ENCODE results near the gene UBE2L3. TPM values are rescaled to one million over a fixed set of nuclear protein-coding genes. Genes with fewer than 3 reads are reported as not detected.

Gene UBE2L3
- total and polyA plus RNA-seq, 2 experiments from 2014 or later: 56.3 to 118 TPM

DNA sequence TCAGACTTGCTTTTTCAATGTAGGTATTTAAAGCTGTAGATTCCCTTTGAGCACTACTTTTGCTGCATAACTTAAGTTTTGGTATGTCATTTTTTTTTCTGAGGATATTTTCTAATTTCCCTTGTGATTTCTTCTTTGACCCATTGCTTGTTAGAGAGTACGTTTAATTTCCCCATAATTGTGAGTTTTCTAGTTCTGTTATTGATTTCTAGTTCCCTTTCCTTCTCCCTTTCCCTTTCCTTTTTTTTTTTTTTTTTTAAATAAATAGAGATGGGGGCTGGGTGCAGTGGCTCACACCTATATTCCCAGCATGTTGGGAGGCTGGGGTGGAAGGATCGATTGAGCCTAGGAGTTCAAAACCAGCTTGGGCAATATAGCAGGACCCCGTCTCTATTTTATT lies 30.8 kb downstream of the UBE2L3 start:
- peaks cover 18% of the 10 kb centered on the region for H3K36me3 ChIP-seq
- no peaks in the 10 kb centered on the region for H3K9me3 ChIP-seq (ENCODE audit: low read depth)
- H3K4me1 ChIP-seq (ENCODE audit: low read depth): no peaks in the 10 kb centered on the region

DNA sequence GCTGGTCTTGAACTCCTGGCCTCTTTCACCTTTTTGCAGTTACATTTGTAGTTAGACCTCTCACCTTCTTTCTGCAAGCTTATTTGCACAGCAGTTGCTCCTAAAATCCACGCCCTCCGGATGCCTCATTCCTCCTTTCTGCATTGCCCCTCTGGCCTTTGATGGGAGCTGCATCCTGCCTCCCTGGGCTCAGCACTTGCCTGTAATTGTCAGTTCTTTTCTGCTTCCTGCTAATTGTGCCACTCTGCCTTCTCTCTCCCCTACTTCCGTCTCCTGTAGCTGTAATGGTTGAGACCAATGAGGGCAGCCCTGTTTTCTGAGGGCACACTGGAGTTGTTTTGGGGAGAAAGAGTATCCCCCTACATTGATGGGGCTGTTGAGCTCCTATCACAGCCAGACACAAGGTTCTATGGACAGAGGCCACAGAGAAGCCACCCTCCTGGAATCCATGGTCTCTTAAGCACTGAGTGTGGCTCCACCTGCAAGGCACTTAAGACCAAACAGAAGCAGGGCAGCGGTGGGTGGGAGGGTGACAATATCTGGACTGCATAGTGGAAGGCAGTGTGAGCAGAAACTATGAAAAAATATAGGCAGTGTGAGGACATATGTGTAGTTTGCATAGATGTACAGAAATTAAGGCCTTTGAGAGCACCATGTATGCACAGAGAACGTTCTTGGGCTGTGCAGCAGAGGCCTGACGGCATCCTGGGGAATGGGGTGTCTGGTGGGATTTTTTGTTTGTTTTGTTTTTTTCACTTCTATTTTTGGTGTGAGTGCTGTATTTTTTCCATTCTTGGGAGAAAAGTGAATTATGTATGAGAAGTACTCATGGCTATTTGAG lies 31.8 kb downstream of the UBE2L3 start:
- peak overlapping the region; percentile 48 for H3K27ac ChIP-seq

More for the DNA sequence above, 30.8 kb downstream of the UBE2L3 start:
- no peak overlapping the region for H3K4me3 ChIP-seq
- no peaks in the 10 kb centered on the region for H3K27me3 ChIP-seq
- DNase-seq (ENCODE audit: low read depth in 1 of 2, low spot score in 1 of 2): no peak
- TF ChIP-seq, protein P1, sequence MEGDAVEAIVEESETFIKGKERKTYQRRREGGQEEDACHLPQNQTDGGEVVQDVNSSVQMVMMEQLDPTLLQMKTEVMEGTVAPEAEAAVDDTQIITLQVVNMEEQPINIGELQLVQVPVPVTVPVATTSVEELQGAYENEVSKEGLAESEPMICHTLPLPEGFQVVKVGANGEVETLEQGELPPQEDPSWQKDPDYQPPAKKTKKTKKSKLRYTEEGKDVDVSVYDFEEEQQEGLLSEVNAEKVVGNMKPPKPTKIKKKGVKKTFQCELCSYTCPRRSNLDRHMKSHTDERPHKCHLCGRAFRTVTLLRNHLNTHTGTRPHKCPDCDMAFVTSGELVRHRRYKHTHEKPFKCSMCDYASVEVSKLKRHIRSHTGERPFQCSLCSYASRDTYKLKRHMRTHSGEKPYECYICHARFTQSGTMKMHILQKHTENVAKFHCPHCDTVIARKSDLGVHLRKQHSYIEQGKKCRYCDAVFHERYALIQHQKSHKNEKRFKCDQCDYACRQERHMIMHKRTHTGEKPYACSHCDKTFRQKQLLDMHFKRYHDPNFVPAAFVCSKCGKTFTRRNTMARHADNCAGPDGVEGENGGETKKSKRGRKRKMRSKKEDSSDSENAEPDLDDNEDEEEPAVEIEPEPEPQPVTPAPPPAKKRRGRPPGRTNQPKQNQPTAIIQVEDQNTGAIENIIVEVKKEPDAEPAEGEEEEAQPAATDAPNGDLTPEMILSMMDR (IDR thresholded peaks at IDR 0.05; ENCODE audit: low read depth, low read length): no peak
- H3K27ac ChIP-seq: no peak overlapping the region

DNA sequence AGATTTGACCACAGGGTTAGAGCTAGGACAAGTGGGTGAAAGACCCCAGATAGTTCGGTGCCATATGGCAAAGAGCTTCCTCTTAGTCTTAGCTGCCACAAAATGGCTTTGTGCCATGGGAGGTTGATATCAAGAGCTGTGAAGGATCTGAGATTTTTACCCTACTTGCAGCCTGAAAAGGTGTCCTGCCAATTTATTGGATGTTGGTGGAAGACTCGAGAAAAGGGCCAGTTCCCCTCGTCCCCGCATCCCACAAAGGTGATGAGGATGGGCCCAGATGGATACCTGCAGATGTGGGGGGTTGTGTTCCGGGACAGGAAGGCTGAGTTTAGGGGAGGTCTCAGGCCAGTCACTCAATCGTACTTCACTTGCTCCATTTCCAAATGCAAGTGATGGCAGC lies 35.1 kb downstream of the UBE2L3 start:
- Histone ChIP-seq H3K36me3 (no peaks in the 10 kb centered on the region), H3K27me3 (no peaks in the 10 kb centered on the region), H3K27ac (no peak overlapping the region), H3K4me1 (ENCODE audit: low read depth) (no peaks in the 10 kb centered on the region), H3K9me3 (ENCODE audit: low read depth) (no peaks in the 10 kb centered on the region), H3K4me3 (no peak overlapping the region)
- TF ChIP-seq, protein P1 (IDR thresholded peaks at IDR 0.05; ENCODE audit: low read depth, low read length): no peak
- no peak for DNase-seq (ENCODE audit: low read depth in 1 of 2, low spot score in 1 of 2)

More for the DNA sequence above, 31.8 kb downstream of the UBE2L3 start:
- no peak overlapping the region for H3K4me3 ChIP-seq
- TF ChIP-seq, protein P1 (IDR thresholded peaks at IDR 0.05; ENCODE audit: low read depth, low read length): no peak
- no peaks in the 10 kb centered on the region for H3K9me3 ChIP-seq (ENCODE audit: low read depth)
- H3K36me3 ChIP-seq: peaks cover 15% of the 10 kb centered on the region
- H3K27me3 ChIP-seq: no peaks in the 10 kb centered on the region
- no peak for DNase-seq (ENCODE audit: low read depth in 1 of 2, low spot score in 1 of 2)
- H3K4me1 ChIP-seq (ENCODE audit: low read depth): no peaks in the 10 kb centered on the region

DNA sequence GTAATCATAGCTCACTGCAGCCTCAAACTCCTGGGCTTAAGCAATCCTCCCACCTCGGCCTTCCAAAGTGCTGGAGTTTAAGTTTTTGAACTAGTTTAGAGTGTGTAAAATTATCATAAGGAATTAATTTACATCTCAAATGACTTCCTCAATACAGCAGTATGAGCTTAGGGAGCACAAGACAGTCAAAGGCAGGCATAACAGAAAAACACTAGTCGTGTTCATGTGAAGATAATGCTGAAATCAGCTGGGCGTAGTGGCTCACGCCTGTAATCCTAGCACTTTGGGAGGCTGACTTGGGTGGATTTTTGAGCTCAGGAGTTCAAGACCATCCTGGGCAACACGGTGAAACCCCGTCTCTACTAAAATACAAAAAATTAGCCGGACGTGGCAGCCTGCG lies 36.5 kb downstream of the UBE2L3 start:
- Histone ChIP-seq H3K36me3 (no peaks in the 10 kb centered on the region), H3K27ac (no peak overlapping the region)

DNA sequence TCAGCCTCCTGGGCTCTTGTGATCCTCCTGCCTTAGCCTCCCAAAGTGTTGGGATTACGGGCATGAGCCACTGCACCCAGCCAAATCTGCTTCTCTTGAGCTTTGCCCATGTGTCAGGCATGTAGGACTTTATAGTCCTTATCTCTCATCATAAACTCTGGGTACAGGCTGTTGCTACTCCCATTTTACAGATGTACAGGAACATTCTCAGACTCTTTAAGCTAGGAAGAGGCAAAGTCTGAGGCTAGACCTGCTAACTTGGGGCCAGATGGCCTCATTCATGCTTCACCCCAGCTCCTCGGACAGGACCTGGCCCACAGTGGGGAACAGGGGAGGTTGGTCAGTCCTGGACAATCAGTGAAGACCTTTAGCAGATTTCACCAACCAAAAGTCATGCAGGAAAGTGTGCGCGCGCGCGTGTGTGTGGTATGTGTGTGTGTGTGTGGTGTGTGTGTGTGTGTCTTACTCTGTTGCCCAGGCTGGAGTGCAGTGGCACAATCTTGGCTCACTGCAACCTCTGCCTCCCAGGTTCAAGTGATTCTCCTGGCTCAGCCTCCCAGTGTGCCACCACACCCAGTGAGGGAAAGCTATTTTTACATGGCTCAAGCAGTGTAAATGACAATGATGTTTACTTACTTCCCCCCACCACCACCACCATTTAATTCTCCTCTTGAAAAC lies 38.5 kb downstream of the UBE2L3 start:
- Histone ChIP-seq H3K27ac (no peak overlapping the region), H3K4me3 (no peak overlapping the region), H3K27me3 (no peaks in the 10 kb centered on the region), H3K4me1 (ENCODE audit: low read depth) (no peaks in the 10 kb centered on the region), H3K36me3 (no peaks in the 10 kb centered on the region), H3K9me3 (ENCODE audit: low read depth) (no peaks in the 10 kb centered on the region)
- TF ChIP-seq, protein P1 (IDR thresholded peaks at IDR 0.05; ENCODE audit: low read depth, low read length): no peak
- no peak for DNase-seq (ENCODE audit: low read depth in 1 of 2, low spot score in 1 of 2)

More for the DNA sequence above, 36.5 kb downstream of the UBE2L3 start:
- no peak for DNase-seq (ENCODE audit: low read depth in 1 of 2, low spot score in 1 of 2)
- Histone ChIP-seq H3K27me3 (no peaks in the 10 kb centered on the region), H3K4me1 (ENCODE audit: low read depth) (no peaks in the 10 kb centered on the region), H3K9me3 (ENCODE audit: low read depth) (no peaks in the 10 kb centered on the region), H3K4me3 (no peak overlapping the region)
- TF ChIP-seq, protein P1 (IDR thresholded peaks at IDR 0.05; ENCODE audit: low read depth, low read length): no peak
